Measurements from ENCODE around the gene PASK.

Gene PASK

GRCh38 chr2:241114836-241115235 is 34.4 kb downstream of the PASK start:
- no peak overlapping the region for H3K14ac ChIP-seq (ENCODE audit: low read length)
- H2AK5ac ChIP-seq (ENCODE audit: low read depth, low read length): no peak overlapping the region
- no peak overlapping the region for H2BK120ac ChIP-seq (ENCODE audit: low read depth, low read length)
- H4K91ac ChIP-seq (ENCODE audit: low read depth, low read length, poor library complexity): no peak overlapping the region
- H3K4me2 ChIP-seq (ENCODE audit: insufficient read depth, low read length, poor library complexity, severe bottlenecking): no peak overlapping the region
- no peak overlapping the region for H3K27ac ChIP-seq (replicated peaks; ENCODE audit: low read length)
- no peak overlapping the region for H2BK15ac ChIP-seq (ENCODE audit: low read length)
- no peak overlapping the region for H3K18ac ChIP-seq (ENCODE audit: low read length)
- H3K4me3 ChIP-seq (ENCODE audit: low read length in 2 of 2): no peak overlapping the region
- H3K23ac ChIP-seq (ENCODE audit: low read depth, low read length, poor library complexity): no peak overlapping the region
- H3K79me1 ChIP-seq (ENCODE audit: low read depth, low read length): peaks cover 3% of the 10 kb centered on the region
- no peak overlapping the region for H4K8ac ChIP-seq (ENCODE audit: low read depth, low read length)
- no peak overlapping the region for H2BK5ac ChIP-seq (ENCODE audit: low read length)
- H3K9ac ChIP-seq (ENCODE audit: low read depth, low read length, poor library complexity): no peak overlapping the region
- peaks cover 18 to 72% of the 10 kb centered on the region in 2 donors for H3K36me3 ChIP-seq (replicated peaks in 1 of 2; ENCODE audit: control insufficient read depth in 2 of 2, insufficient read depth in 2 of 2, low read length in 2 of 2)
- H2BK12ac ChIP-seq (ENCODE audit: low read length): no peak overlapping the region
- no peak for DNase-seq (ENCODE audit: low spot score)
- H3K9me3 ChIP-seq (replicated peaks in 1 of 2; ENCODE audit: control insufficient read depth in 2 of 2, insufficient read depth in 1 of 2, low read depth in 1 of 2, low read length in 2 of 2): no peaks in the 10 kb centered on the region
- no peaks in the 10 kb centered on the region for H3K27me3 ChIP-seq (ENCODE audit: control insufficient read depth in 3 of 3, insufficient read depth in 3 of 3, low read depth in 1 of 3, low read length in 3 of 3)
- no peak overlapping the region for H2AFZ ChIP-seq (ENCODE audit: low read length)
- H3K4me1 ChIP-seq (ENCODE audit: control insufficient read depth in 2 of 2, insufficient read depth in 1 of 2, low read depth in 1 of 2, low read length in 2 of 2): no peaks in the 10 kb centered on the region
- H3K4ac ChIP-seq (ENCODE audit: low read length): no peak overlapping the region
- no CpG with 5 or more reads among the region's 11 CpGs for WGBS, 2 donors (ENCODE audit: extremely low coverage in 2 of 2, insufficient read length in 2 of 2, insufficient replicate concordance in 1 of 2)

- no peak overlapping the region for H2BK120ac ChIP-seq (ENCODE audit: low read depth, low read length)
- H2BK12ac ChIP-seq (ENCODE audit: low read length): no peak overlapping the region
- no peak overlapping the region for H3K9ac ChIP-seq (ENCODE audit: low read depth, low read length, poor library complexity)
- no peak overlapping the region for H3K14ac ChIP-seq (ENCODE audit: low read length)
- no peak overlapping the region for H3K4ac ChIP-seq (ENCODE audit: low read length)
- no peak overlapping the region for H2AFZ ChIP-seq (ENCODE audit: low read length)
- no peak overlapping the region for H4K8ac ChIP-seq (ENCODE audit: low read depth, low read length)
- H3K18ac ChIP-seq (ENCODE audit: low read length): no peak overlapping the region
- H3K36me3 ChIP-seq (replicated peaks in 1 of 2; ENCODE audit: control insufficient read depth in 2 of 2, insufficient read depth in 2 of 2, low read length in 2 of 2): peaks cover 27 to 87% of the 10 kb centered on the region in 2 donors
- H3K23ac ChIP-seq (ENCODE audit: low read depth, low read length, poor library complexity): no peak overlapping the region
- H3K79me1 ChIP-seq (ENCODE audit: low read depth, low read length): peaks cover 3% of the 10 kb centered on the region
- no peak for DNase-seq (ENCODE audit: low spot score)
- no CpG with 5 or more reads among the region's 8 CpGs for WGBS, 2 donors (ENCODE audit: extremely low coverage in 2 of 2, insufficient read length in 2 of 2, insufficient replicate concordance in 1 of 2)
- H3K4me1 ChIP-seq (ENCODE audit: control insufficient read depth in 2 of 2, insufficient read depth in 1 of 2, low read depth in 1 of 2, low read length in 2 of 2): no peaks in the 10 kb centered on the region
- no peaks in the 10 kb centered on the region for H3K27me3 ChIP-seq (ENCODE audit: control insufficient read depth in 3 of 3, insufficient read depth in 3 of 3, low read depth in 1 of 3, low read length in 3 of 3)
- no peak overlapping the region for H2BK5ac ChIP-seq (ENCODE audit: low read length)
- H3K27ac ChIP-seq (replicated peaks; ENCODE audit: low read length): no peak overlapping the region
- no peak overlapping the region for H4K91ac ChIP-seq (ENCODE audit: low read depth, low read length, poor library complexity)
- H2BK15ac ChIP-seq (ENCODE audit: low read length): no peak overlapping the region
- H3K4me2 ChIP-seq (ENCODE audit: insufficient read depth, low read length, poor library complexity, severe bottlenecking): no peak overlapping the region
- H2AK5ac ChIP-seq (ENCODE audit: low read depth, low read length): no peak overlapping the region
- peaks cover 0 to 2% of the 10 kb centered on the region in 2 donors for H3K9me3 ChIP-seq (replicated peaks in 1 of 2; ENCODE audit: control insufficient read depth in 2 of 2, insufficient read depth in 1 of 2, low read depth in 1 of 2, low read length in 2 of 2)
- peak overlapping the region in 1 of 2 donors; percentile 31 for H3K4me3 ChIP-seq (ENCODE audit: low read length in 2 of 2)
Observed at GRCh38 chr2:241112592-241112991, 36.7 kb downstream of the PASK start.

DNA sequence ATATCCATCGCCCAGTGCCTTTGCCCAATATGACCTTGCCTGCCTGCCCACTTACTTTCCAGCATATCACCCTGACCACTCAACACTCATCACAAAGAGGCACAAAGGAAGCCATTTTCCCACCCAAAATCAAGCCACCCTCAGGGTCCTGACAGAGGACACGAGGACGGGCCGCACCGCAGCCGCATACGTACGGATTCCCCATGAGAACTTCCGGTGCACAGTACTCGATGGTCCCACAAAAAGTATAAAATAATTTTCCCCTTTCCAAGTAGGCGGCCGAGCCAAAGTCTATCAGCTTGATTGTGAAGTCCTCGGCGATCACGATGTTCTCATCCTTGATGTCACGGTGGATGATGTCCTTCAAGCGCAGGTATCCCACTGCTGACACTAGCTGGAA is 37.2 kb downstream of the PASK start:
- Histone ChIP-seq H3K27ac (replicated peaks; ENCODE audit: low read length) (no peak overlapping the region), H2AK5ac (ENCODE audit: low read depth, low read length) (no peak overlapping the region), H2BK120ac (ENCODE audit: low read depth, low read length) (no peak overlapping the region), H3K4me3 (ENCODE audit: low read length in 2 of 2) (no peak overlapping the region), H3K4me1 (ENCODE audit: control insufficient read depth in 2 of 2, insufficient read depth in 1 of 2, low read depth in 1 of 2, low read length in 2 of 2) (no peaks in the 10 kb centered on the region), H3K9me3 (replicated peaks in 1 of 2; ENCODE audit: control insufficient read depth in 2 of 2, insufficient read depth in 1 of 2, low read depth in 1 of 2, low read length in 2 of 2) (peaks cover 0 to 2% of the 10 kb centered on the region in 2 donors), H3K14ac (ENCODE audit: low read length) (no peak overlapping the region), H2AFZ (ENCODE audit: low read length) (no peak overlapping the region), H3K36me3 (replicated peaks in 1 of 2; ENCODE audit: control insufficient read depth in 2 of 2, insufficient read depth in 2 of 2, low read length in 2 of 2) (peaks cover 25 to 91% of the 10 kb centered on the region in 2 donors), H3K27me3 (ENCODE audit: control insufficient read depth in 3 of 3, insufficient read depth in 3 of 3, low read depth in 1 of 3, low read length in 3 of 3) (no peaks in the 10 kb centered on the region), H4K91ac (ENCODE audit: low read depth, low read length, poor library complexity) (no peak overlapping the region), H4K8ac (ENCODE audit: low read depth, low read length) (no peak overlapping the region), H3K4ac (ENCODE audit: low read length) (no peak overlapping the region), H3K18ac (ENCODE audit: low read length) (no peak overlapping the region), H3K23ac (ENCODE audit: low read depth, low read length, poor library complexity) (no peak overlapping the region), H3K4me2 (ENCODE audit: insufficient read depth, low read length, poor library complexity, severe bottlenecking) (no peak overlapping the region), H2BK12ac (ENCODE audit: low read length) (no peak overlapping the region), H2BK5ac (ENCODE audit: low read length) (no peak overlapping the region), H2BK15ac (ENCODE audit: low read length) (no peak overlapping the region), H3K79me1 (ENCODE audit: low read depth, low read length) (peaks cover 3% of the 10 kb centered on the region), H3K9ac (ENCODE audit: low read depth, low read length, poor library complexity) (no peak overlapping the region)
- no CpG with 5 or more reads among the region's 17 CpGs for WGBS, 2 donors (ENCODE audit: extremely low coverage in 2 of 2, insufficient read length in 2 of 2, insufficient replicate concordance in 1 of 2)
- no peak for DNase-seq (ENCODE audit: low spot score)

DNA sequence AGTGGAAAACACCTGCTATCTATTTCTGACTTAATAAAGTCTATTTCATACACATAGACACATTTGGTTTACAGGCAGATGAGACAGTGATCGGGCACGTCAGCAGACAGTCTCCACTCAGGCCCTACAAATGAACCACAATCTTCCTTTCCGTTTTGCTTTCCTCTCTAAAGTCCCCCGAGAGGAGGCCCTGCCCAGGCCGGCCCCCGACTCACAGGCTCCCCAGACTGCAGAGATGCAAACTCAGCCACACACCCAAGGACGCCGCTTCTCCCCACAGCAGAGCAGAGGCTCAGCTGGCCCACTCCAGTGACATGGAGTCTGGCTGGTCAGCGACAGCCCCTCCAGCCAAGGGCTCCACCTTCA is 37.8 kb downstream of the PASK start:
- peak overlapping the region; percentile 82 for H2BK5ac ChIP-seq (ENCODE audit: low read length)
- DNase-seq (ENCODE audit: low spot score): no peak
- H3K27ac ChIP-seq (replicated peaks; ENCODE audit: low read length): no peak overlapping the region
- no peaks in the 10 kb centered on the region for H3K4me1 ChIP-seq (ENCODE audit: control insufficient read depth in 2 of 2, insufficient read depth in 1 of 2, low read depth in 1 of 2, low read length in 2 of 2)
- H3K4me3 ChIP-seq (ENCODE audit: low read length in 2 of 2): no peak overlapping the region
- no peaks in the 10 kb centered on the region for H3K79me1 ChIP-seq (ENCODE audit: low read depth, low read length)
- H3K14ac ChIP-seq (ENCODE audit: low read length): no peak overlapping the region
- H3K4ac ChIP-seq (ENCODE audit: low read length): no peak overlapping the region
- peaks cover 0 to 2% of the 10 kb centered on the region in 2 donors for H3K9me3 ChIP-seq (replicated peaks in 1 of 2; ENCODE audit: control insufficient read depth in 2 of 2, insufficient read depth in 1 of 2, low read depth in 1 of 2, low read length in 2 of 2)
- H2AK5ac ChIP-seq (ENCODE audit: low read depth, low read length): no peak overlapping the region
- WGBS, 2 donors (ENCODE audit: extremely low coverage in 2 of 2, insufficient read length in 2 of 2, insufficient replicate concordance in 1 of 2): no CpG with 5 or more reads among the region's 9 CpGs
- no peak overlapping the region for H2BK120ac ChIP-seq (ENCODE audit: low read depth, low read length)
- no peak overlapping the region for H4K91ac ChIP-seq (ENCODE audit: low read depth, low read length, poor library complexity)
- H3K27me3 ChIP-seq (ENCODE audit: control insufficient read depth in 3 of 3, insufficient read depth in 3 of 3, low read depth in 1 of 3, low read length in 3 of 3): no peaks in the 10 kb centered on the region
- H3K36me3 ChIP-seq (replicated peaks in 1 of 2; ENCODE audit: control insufficient read depth in 2 of 2, insufficient read depth in 2 of 2, low read length in 2 of 2): peaks cover 23 to 91% of the 10 kb centered on the region in 2 donors
- H3K18ac ChIP-seq (ENCODE audit: low read length): no peak overlapping the region
- no peak overlapping the region for H2BK15ac ChIP-seq (ENCODE audit: low read length)
- H4K8ac ChIP-seq (ENCODE audit: low read depth, low read length): no peak overlapping the region
- no peak overlapping the region for H3K23ac ChIP-seq (ENCODE audit: low read depth, low read length, poor library complexity)
- no peak overlapping the region for H2BK12ac ChIP-seq (ENCODE audit: low read length)
- H3K4me2 ChIP-seq (ENCODE audit: insufficient read depth, low read length, poor library complexity, severe bottlenecking): no peak overlapping the region
- no peak overlapping the region for H3K9ac ChIP-seq (ENCODE audit: low read depth, low read length, poor library complexity)
- H2AFZ ChIP-seq (ENCODE audit: low read length): no peak overlapping the region
